HepG2 (cell line): ENCODE results near the gene NSF. TPM values are rescaled to one million over a fixed set of nuclear protein-coding genes. Genes with fewer than 3 reads are reported as not detected.

Experiments
- ATAC-seq: fragments of 200-7000 bp; cut with Tn5 transposase; 3 replicates; pipeline ENCODE4 v1.9.1; 2020; ENCODE audit warnings: mild to moderate bottlenecking, moderate library complexity
- BruUV-seq: library from RNA; stranded (reverse); fragments of 400-500 nt; replicated peaks from 2 replicates; lab custom pipeline; 2021; lab: Mats Ljungman, UMichigan
- CTCF ChIA-PET: fragments of 300-600 bp; formaldehyde crosslinking; extraction: SDS; loops from one replicate; lab custom pipeline; 2021; ENCODE audit warnings: low total read pairs, inconsistent platforms, low intra/inter-chr PET ratio; lab: Yijun Ruan, JAX
- POLR2A ChIA-PET: fragments of 350-600 bp; sonication (Branson Sonifier 250); formaldehyde crosslinking; loops from one replicate; lab custom pipeline; 2020; ENCODE audit warnings: antibody characterized with exemption, inconsistent platforms; lab: Yijun Ruan, JAX
- DNase-seq: peaks from one replicate; pipeline ENCODE4 v3.0.0-alpha.2; 2015; ENCODE audit warnings: low spot score
- FAIRE-seq: peaks from 3 replicates; lab custom pipeline; 2011; peaks lifted over from hg19 to GRCh38; lab: Jason Lieb, UNC
- H2AFZ ChIP-seq: one replicate; pipeline ENCODE4 v1.6.1; 2011; ENCODE audit warnings: low read length, inconsistent platforms
- H3K27ac ChIP-seq: fragments of 300-600 bp; 3 replicates; pipeline ENCODE4 v1.8.0; 2011; ENCODE audit warnings: mixed run types, mild to moderate bottlenecking, mixed read lengths, low read length, inconsistent platforms; ENCODE audit not compliant: insufficient read depth; ENCODE audit errors: extremely low read length
- H3K27me3 ChIP-seq, 2 experiments: fragments of 200-600 bp in 1 of 2; 2 replicates in 1 of 2; 3 replicates in 1 of 2; pipeline versions ENCODE4 v1.6.0 to v1.8.0; 2011; ENCODE audit warnings: low read length in 2 of 2, mild to moderate bottlenecking in 2 of 2, moderate library complexity in 2 of 2, inconsistent platforms in 1 of 2; ENCODE audit not compliant: insufficient read depth in 2 of 2, control insufficient read depth in 1 of 2
- H3K36me3 ChIP-seq, 2 experiments: fragments of 200-600 bp in 1 of 2; replicated peaks in 1 of 2; 2 replicates in 1 of 2; 3 replicates in 1 of 2; pipeline versions ENCODE4 v1.5.1 to v1.8.0; 2011; ENCODE audit warnings: low read length in 2 of 2, inconsistent platforms in 1 of 2; ENCODE audit not compliant: insufficient read depth in 2 of 2, control insufficient read depth in 1 of 2
- H3K4me1 ChIP-seq: 2 replicates; pipeline ENCODE4 v1.5.1; 2012; ENCODE audit warnings: low read length, inconsistent platforms; ENCODE audit not compliant: insufficient read depth
- H3K4me2 ChIP-seq: 2 replicates; pipeline ENCODE4 v1.6.0; 2011; ENCODE audit warnings: low read depth, low read length, inconsistent platforms
- H3K4me3 ChIP-seq, 3 experiments: fragments of 200-600 bp in 1 of 3; sonication (generic), shearing (Covaris generic) in 1 of 3; replicated peaks in 1 of 3; 2 replicates each; pipeline ENCODE4 v1.5.1; 2011 to 2016; ENCODE audit warnings: low read length in 3 of 3, inconsistent platforms in 2 of 3, low read depth in 2 of 3, mild to moderate bottlenecking in 2 of 3, control low read depth in 1 of 3, mixed read lengths in 1 of 3; ENCODE audit not compliant: insufficient read depth in 1 of 3
- H3K79me2 ChIP-seq: one replicate; pipeline ENCODE4 v1.6.1; 2011; ENCODE audit warnings: low read length, inconsistent platforms; ENCODE audit not compliant: insufficient read depth
- H3K9ac ChIP-seq: 2 replicates; pipeline ENCODE4 v1.6.0; 2011; ENCODE audit warnings: mild to moderate bottlenecking, low read depth, low read length, inconsistent platforms; ENCODE audit not compliant: insufficient read depth
- H3K9me3 ChIP-seq: 2 replicates; pipeline ENCODE4 v1.5.1; 2012; ENCODE audit warnings: mild to moderate bottlenecking, low read length
- H4K20me1 ChIP-seq: 2 replicates; pipeline ENCODE4 v1.6.0; 2011; ENCODE audit warnings: inconsistent platforms, mild to moderate bottlenecking, low read length, moderate library complexity; ENCODE audit not compliant: insufficient read depth
- IKZF4 ChIP-seq: sonication (generic); formaldehyde crosslinking; IDR thresholded peaks from 2 replicates; pipeline ENCODE4 v1.5.1; 2020; ENCODE audit warnings: borderline replicate concordance, mild to moderate bottlenecking, low read depth, missing genetic modification reagents; ENCODE audit errors: not compliant biosample characterization
- MAFF ChIP-seq: IDR thresholded peaks from 2 replicates; pipeline ENCODE4 v1.6.1; 2011; ENCODE audit warnings: low read depth, low read length, improper control_type of control experiment
- MAFK ChIP-seq, 2 experiments: IDR thresholded peaks in 1 of 2; conservative IDR thresholded peaks in 1 of 2; 2 replicates each; pipeline ENCODE4 v1.6.1; 2011; ENCODE audit warnings: improper control_type of control experiment in 2 of 2, low read length in 2 of 2
- NR2C2 ChIP-seq: sonication (generic); formaldehyde crosslinking; IDR thresholded peaks from 2 replicates; pipeline ENCODE4 v1.4.0; 2020; ENCODE audit warnings: missing genetic modification reagents, mild to moderate bottlenecking, moderate library complexity, borderline replicate concordance
- PCBP1 ChIP-seq: fragments of 200-400 bp; formaldehyde crosslinking; IDR thresholded peaks from 2 replicates; pipeline ENCODE4 v1.6.1; 2017; ENCODE audit warnings: mild to moderate bottlenecking, low read depth, low read length, borderline replicate concordance
- SRF ChIP-seq: IDR thresholded peaks from 2 replicates; pipeline ENCODE4 v1.6.1; 2011; ENCODE audit warnings: mild to moderate bottlenecking, low read depth, low read length, moderate library complexity
- TRIM24 ChIP-seq: sonication (generic); formaldehyde crosslinking; IDR thresholded peaks from 2 replicates; pipeline ENCODE4 v1.8.0; 2022; ENCODE audit warnings: mild to moderate bottlenecking, missing genetic modification reagents
- ZNF383 ChIP-seq: sonication (generic); formaldehyde crosslinking; IDR thresholded peaks from 2 replicates; pipeline ENCODE4 v1.4.0; 2020; ENCODE audit warnings: missing genetic modification reagents, mild to moderate bottlenecking, borderline replicate concordance
- ZNF44 ChIP-seq: sonication (generic); formaldehyde crosslinking; IDR thresholded peaks from 2 replicates; pipeline ENCODE4 v1.5.1; 2020; ENCODE audit warnings: mild to moderate bottlenecking, missing genetic modification reagents
- ZNF768 ChIP-seq: sonication (generic); formaldehyde crosslinking; IDR thresholded peaks from 2 replicates; pipeline ENCODE4 v1.4.0; 2020; ENCODE audit warnings: missing genetic modification reagents
- WGBS: methylation state at CpG from one replicate; pipeline ENCODE4 v1.1.6; 2017; ENCODE audit warnings: low lambda C conversion rate; 5-methylcytosine and 5-hydroxymethylcytosine counted together
- in situ Hi-C: cut with HindIII; loops from 2 replicates; pipeline ENCODE4 v1.10.0; 2017; ENCODE audit warnings: low pct_unique_long_range_greater_than_20kb; ENCODE audit not compliant: extremely low pct_ligation_motif_present
- intact Hi-C: fragments of 100-400 bp; cut with micrococcal nuclease; formaldehyde crosslinking; loops from one replicate; pipeline ENCODE4 v1.10.0; 2022; ENCODE audit not compliant: unreplicated experiment
- polyA plus RNA-seq, 8 experiments: library from polyadenylated mRNA; depleted of rRNA in 3 of 8; stranded (reverse) in 7 of 8; unstranded in 1 of 8; fragments of >200 nt; fragmentation: Illumina TruSeq in 4 of 8; extraction: Trizol in 4 of 8; gene quantifications; 2 replicates each; pipeline versions ENCODE4 v1.2.1 to v1.2.3, GENCODE V29; 2011 to 2016; ENCODE audit warnings: low read depth in 4 of 8, missing spikeins in 1 of 8, mixed read lengths in 1 of 8; ENCODE audit not compliant: insufficient read depth in 1 of 8
- total RNA-seq, 5 experiments: library from RNA; depleted of rRNA; stranded (reverse); fragments of >200 nt; fragmentation: Illumina TruSeq; extraction: Trizol; gene quantifications; 2 replicates each; pipeline ENCODE4 v1.2.3, GENCODE V29; 2016; ENCODE audit warnings: low read depth in 1 of 5
- TF ChIP-seq, protein P1 (sequence below): sonication (generic); formaldehyde crosslinking; IDR thresholded peaks from 2 replicates; pipeline ENCODE4 v1.4.0; 2020; ENCODE audit warnings: missing genetic modification reagents, borderline replicate concordance
- TF ChIP-seq, protein P2 (sequence below): sonication (generic); formaldehyde crosslinking; conservative IDR thresholded peaks from 2 replicates; pipeline ENCODE4 v1.4.0; 2020; ENCODE audit warnings: missing genetic modification reagents
- TF ChIP-seq, protein P3 (sequence below): IDR thresholded peaks from 2 replicates; pipeline ENCODE4 v1.6.1; 2016; ENCODE audit warnings: mild to moderate bottlenecking, missing biosample characterization, missing genetic modification reagents
- TF ChIP-seq, protein P4 (sequence below): sonication (generic); formaldehyde crosslinking; IDR thresholded peaks from 2 replicates; pipeline ENCODE4 v1.5.0; 2020; ENCODE audit warnings: missing genetic modification reagents

Gene NSF
- total and polyA plus RNA-seq, 2 of the 13 experiments (the other 11 are each of a cell fraction or from before 2014, with no cell fraction given) = 21.9 to 37.8 TPM

DNA sequence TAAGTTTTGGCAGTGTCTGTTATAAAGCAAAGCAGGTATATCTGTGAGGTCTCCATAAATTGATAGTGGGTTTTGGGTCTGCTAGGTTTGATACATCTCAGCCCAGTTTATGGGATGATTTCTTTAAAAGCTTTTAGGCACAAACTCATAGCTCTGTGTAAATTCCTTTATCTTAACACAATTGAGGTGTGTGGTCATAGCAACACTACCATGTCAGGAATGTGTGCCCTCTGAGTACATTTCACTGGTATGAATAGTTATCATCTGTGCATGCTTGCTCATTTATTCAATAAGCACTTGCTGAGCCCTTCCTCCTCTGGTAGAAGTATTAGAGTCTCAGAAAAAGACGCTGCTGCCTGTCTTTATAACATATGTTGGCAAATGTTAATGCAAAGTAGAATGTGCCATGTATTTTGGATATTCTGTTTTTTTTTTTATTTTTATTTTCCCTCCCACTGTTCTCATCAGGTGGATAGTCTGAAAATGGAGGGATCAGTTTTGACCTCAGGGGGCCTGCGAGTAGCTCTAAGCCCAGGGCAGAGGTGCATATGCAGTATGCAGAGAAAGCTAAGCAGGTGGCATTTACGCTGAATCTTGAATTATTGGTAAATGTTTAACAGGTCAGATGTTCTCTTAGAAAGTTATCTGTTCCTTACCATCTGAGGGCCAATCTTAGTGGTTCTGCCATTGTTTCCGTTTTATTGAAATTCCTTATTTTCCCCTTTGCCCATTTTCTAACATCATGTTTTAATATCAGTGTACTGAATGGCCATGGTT, 137.3 kb downstream of the NSF start (continued):
- TF ChIP-seq, protein P1, sequence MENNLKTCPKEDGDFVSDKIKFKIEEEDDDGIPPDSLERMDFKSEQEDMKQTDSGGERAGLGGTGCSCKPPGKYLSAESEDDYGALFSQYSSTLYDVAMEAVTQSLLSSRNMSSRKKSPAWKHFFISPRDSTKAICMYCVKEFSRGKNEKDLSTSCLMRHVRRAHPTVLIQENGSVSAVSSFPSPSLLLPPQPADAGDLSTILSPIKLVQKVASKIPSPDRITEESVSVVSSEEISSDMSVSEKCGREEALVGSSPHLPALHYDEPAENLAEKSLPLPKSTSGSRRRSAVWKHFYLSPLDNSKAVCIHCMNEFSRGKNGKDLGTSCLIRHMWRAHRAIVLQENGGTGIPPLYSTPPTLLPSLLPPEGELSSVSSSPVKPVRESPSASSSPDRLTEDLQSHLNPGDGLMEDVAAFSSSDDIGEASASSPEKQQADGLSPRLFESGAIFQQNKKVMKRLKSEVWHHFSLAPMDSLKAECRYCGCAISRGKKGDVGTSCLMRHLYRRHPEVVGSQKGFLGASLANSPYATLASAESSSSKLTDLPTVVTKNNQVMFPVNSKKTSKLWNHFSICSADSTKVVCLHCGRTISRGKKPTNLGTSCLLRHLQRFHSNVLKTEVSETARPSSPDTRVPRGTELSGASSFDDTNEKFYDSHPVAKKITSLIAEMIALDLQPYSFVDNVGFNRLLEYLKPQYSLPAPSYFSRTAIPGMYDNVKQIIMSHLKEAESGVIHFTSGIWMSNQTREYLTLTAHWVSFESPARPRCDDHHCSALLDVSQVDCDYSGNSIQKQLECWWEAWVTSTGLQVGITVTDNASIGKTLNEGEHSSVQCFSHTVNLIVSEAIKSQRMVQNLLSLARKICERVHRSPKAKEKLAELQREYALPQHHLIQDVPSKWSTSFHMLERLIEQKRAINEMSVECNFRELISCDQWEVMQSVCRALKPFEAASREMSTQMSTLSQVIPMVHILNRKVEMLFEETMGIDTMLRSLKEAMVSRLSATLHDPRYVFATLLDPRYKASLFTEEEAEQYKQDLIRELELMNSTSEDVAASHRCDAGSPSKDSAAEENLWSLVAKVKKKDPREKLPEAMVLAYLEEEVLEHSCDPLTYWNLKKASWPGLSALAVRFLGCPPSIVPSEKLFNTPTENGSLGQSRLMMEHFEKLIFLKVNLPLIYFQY (CRISPR knock-in tag) = no peak
- TF ChIP-seq ZNF768 (no peak), SRF (no peak)

DNA sequence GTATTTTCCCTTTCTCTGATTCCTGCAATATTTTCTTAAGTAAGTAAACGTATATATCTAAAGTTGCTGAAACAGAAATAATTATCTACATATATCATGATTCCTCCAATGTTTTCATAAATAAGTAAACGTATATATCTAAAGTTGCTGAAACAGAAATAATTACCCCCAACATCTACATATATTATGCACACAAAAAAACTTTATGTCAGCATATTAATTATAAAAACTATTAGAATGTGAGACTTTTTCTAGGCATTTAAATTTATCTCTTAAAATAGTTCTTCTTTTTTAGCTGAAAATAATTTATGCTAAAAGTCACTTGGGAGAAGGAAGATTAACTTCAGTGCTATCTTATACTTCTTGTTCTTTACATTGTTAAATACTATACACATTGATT, 139.6 kb downstream of the NSF start:
- TF ChIP-seq, protein P2, sequence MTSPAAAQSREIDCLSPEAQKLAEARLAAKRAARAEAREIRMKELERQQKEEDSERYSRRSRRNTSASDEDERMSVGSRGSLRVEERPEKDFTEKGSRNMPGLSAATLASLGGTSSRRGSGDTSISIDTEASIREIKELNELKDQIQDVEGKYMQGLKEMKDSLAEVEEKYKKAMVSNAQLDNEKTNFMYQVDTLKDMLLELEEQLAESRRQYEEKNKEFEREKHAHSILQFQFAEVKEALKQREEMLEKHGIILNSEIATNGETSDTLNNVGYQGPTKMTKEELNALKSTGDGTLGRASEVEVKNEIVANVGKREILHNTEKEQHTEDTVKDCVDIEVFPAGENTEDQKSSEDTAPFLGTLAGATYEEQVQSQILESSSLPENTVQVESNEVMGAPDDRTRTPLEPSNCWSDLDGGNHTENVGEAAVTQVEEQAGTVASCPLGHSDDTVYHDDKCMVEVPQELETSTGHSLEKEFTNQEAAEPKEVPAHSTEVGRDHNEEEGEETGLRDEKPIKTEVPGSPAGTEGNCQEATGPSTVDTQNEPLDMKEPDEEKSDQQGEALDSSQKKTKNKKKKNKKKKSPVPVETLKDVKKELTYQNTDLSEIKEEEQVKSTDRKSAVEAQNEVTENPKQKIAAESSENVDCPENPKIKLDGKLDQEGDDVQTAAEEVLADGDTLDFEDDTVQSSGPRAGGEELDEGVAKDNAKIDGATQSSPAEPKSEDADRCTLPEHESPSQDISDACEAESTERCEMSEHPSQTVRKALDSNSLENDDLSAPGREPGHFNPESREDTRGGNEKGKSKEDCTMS (CRISPR knock-in tag) = no peak
- TF ChIP-seq TRIM24 (CRISPR knock-in tag) = no peak
- peak; percentile 71; the same call in 1 of the 2 replicates for TF ChIP-seq MAFF
- no peak for TF ChIP-seq ZNF383 (CRISPR knock-in tag)
- TF ChIP-seq PCBP1 = no peak
- no peak for TF ChIP-seq NR2C2 (CRISPR knock-in tag)
- TF ChIP-seq ZNF44 (CRISPR knock-in tag) = no peak
- peak; percentile 62 to 85 for TF ChIP-seq MAFK (conservative IDR thresholded peaks at IDR 0.05 in 1 of 2, IDR thresholded peaks at IDR 0.05 in 1 of 2; ENCODE audit: low read length in 2 of 2)
- TF ChIP-seq, protein P3, sequence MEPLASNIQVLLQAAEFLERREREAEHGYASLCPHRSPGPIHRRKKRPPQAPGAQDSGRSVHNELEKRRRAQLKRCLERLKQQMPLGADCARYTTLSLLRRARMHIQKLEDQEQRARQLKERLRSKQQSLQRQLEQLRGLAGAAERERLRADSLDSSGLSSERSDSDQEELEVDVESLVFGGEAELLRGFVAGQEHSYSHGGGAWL = no peak
- TF ChIP-seq, protein P4, sequence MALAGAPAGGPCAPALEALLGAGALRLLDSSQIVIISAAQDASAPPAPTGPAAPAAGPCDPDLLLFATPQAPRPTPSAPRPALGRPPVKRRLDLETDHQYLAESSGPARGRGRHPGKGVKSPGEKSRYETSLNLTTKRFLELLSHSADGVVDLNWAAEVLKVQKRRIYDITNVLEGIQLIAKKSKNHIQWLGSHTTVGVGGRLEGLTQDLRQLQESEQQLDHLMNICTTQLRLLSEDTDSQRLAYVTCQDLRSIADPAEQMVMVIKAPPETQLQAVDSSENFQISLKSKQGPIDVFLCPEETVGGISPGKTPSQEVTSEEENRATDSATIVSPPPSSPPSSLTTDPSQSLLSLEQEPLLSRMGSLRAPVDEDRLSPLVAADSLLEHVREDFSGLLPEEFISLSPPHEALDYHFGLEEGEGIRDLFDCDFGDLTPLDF (CRISPR knock-in tag) = no peak
- TF ChIP-seq IKZF4 (CRISPR knock-in tag) = no peak
- DNase-seq (no peak), ATAC-seq (no peak), FAIRE-seq (no peak)
- H3K27ac ChIP-seq = no peak overlapping the region
- POLR2A ChIA-PET = no interaction called here
- 95% methylated on average over 2 of the region's 2 CpGs for WGBS
- intact Hi-C loops (no loop called here), in situ Hi-C loops (loop anchor here (10.0 kb wide), 1 partner anchor 55 kb away; no protein-coding TSS in a partner anchor)
- no peak overlapping the region for H3K4me3 ChIP-seq
- H3K36me3 ChIP-seq = peaks cover 1 to 9% of the 10 kb centered on the region in 2 experiments; a peak in 3 of 5 replicates
- no peak overlapping the region for H3K9ac ChIP-seq
- no peak overlapping the region for H2AFZ ChIP-seq
- H3K4me2 ChIP-seq = no peak overlapping the region
- no peaks in the 10 kb centered on the region for H3K27me3 ChIP-seq
- CTCF ChIA-PET = no interaction called here
- no peaks in the 10 kb centered on the region for H4K20me1 ChIP-seq
- no TSS peak for BruUV-seq
- H3K79me2 ChIP-seq = no peaks in the 10 kb centered on the region
- H3K4me1 ChIP-seq = no peaks in the 10 kb centered on the region
- no peaks in the 10 kb centered on the region for H3K9me3 ChIP-seq
